DOHH2 (cell line): Measurements from ENCODE around the gene PRDM16.

Experiments used
- H3F3A ChIP-seq: fragments of 200-600 bp; sonication (generic), shearing (Covaris generic); 2 replicates; pipeline ENCODE4 v1.6.0; 2016; ENCODE audit warnings: antibody characterized with exemption, mild to moderate bottlenecking; ENCODE audit not compliant: control insufficient read depth, insufficient read depth
- H3K27ac ChIP-seq: fragments of 200-600 bp; sonication (generic); 2 replicates; pipeline ENCODE4 v1.5.1; 2014; ENCODE audit warnings: low read depth, mild to moderate bottlenecking, low read length, moderate library complexity
- H3K27me3 ChIP-seq: fragments of 200-600 bp; sonication (generic); 2 replicates; pipeline ENCODE4 v1.6.1; 2014; ENCODE audit warnings: mild to moderate bottlenecking, low read length, mixed read lengths; ENCODE audit not compliant: control insufficient read depth
- H3K36me3 ChIP-seq: fragments of 200-600 bp; sonication (generic); 2 replicates; pipeline ENCODE4 v1.6.1; 2014; ENCODE audit warnings: mild to moderate bottlenecking, low read length, moderate library complexity, mixed read lengths; ENCODE audit not compliant: control insufficient read depth
- H3K4me1 ChIP-seq: fragments of 200-600 bp; sonication (generic); 2 replicates; pipeline ENCODE4 v1.6.1; 2014; ENCODE audit warnings: mild to moderate bottlenecking, low read length, mixed read lengths; ENCODE audit not compliant: control insufficient read depth
- H3K4me2 ChIP-seq: fragments of 200-600 bp; sonication (generic); 2 replicates; pipeline ENCODE4 v1.6.0; 2014; ENCODE audit warnings: mild to moderate bottlenecking, low read length, moderate library complexity
- H3K4me3 ChIP-seq: fragments of 200-600 bp; sonication (generic); 2 replicates; pipeline ENCODE4 v1.5.1; 2014; ENCODE audit warnings: mild to moderate bottlenecking, low read length, mixed read lengths
- H3K79me2 ChIP-seq: fragments of 200-600 bp; sonication (generic); 2 replicates; pipeline ENCODE4 v1.6.1; 2014; ENCODE audit warnings: mild to moderate bottlenecking, low read length, mixed read lengths; ENCODE audit not compliant: control insufficient read depth
- H3K9me2 ChIP-seq: fragments of 200-600 bp; sonication (generic); replicated peaks from 2 replicates; pipeline ENCODE4 v1.6.1; 2014; ENCODE audit warnings: mild to moderate bottlenecking, low read length, mixed read lengths; ENCODE audit not compliant: control insufficient read depth
- H3K9me3 ChIP-seq: fragments of 200-600 bp; sonication (generic); 2 replicates; pipeline ENCODE4 v1.6.1; 2014; ENCODE audit warnings: antibody characterized with exemption, low read length, mixed read lengths; ENCODE audit not compliant: control insufficient read depth, insufficient read depth
- H4K20me1 ChIP-seq: fragments of 200-600 bp; sonication (generic); 2 replicates; pipeline ENCODE4 v1.6.0; 2014; ENCODE audit warnings: low read depth, mild to moderate bottlenecking, antibody characterized with exemption, low read length, moderate library complexity; ENCODE audit not compliant: control insufficient read depth, insufficient read depth
- CTCF ChIP-seq: fragments of 200-600 bp; sonication (generic); IDR thresholded peaks from one replicate; pipeline ENCODE4 v1.5.1; 2014; ENCODE audit warnings: antibody characterized with exemption, mild to moderate bottlenecking, low read depth, low read length; ENCODE audit not compliant: poor library complexity, severe bottlenecking
- EZH2phosphoT487 ChIP-seq: fragments of 200-600 bp; sonication (generic); IDR thresholded peaks from 2 replicates; pipeline ENCODE4 v1.6.1; 2017; ENCODE audit warnings: borderline replicate concordance, mild to moderate bottlenecking, antibody characterized with exemption, low read length, moderate library complexity, mixed read lengths

Gene PRDM16

GRCh38 chr1:3275471-3276340, 206.7 kb downstream of the PRDM16 start:
- H3K4me2 ChIP-seq, result no peak overlapping the region
- H4K20me1 ChIP-seq, result no peaks in the 10 kb centered on the region
- H3K9me2 ChIP-seq, result no peaks in the 10 kb centered on the region
- no peak overlapping the region for H3K4me3 ChIP-seq
- no peaks in the 10 kb centered on the region for H3K9me3 ChIP-seq
- H3K27ac ChIP-seq, result no peak overlapping the region
- no peak for TF ChIP-seq CTCF
- TF ChIP-seq EZH2phosphoT487, result no peak
- no peaks in the 10 kb centered on the region for H3K79me2 ChIP-seq
- no peaks in the 10 kb centered on the region for H3K36me3 ChIP-seq
- H3K27me3 ChIP-seq, result no peaks in the 10 kb centered on the region
- H3F3A ChIP-seq, result no peaks in the 10 kb centered on the region
- H3K4me1 ChIP-seq, result no peaks in the 10 kb centered on the region

- H3K27ac ChIP-seq, result no peak overlapping the region
These were observed 207.4 kb downstream of the PRDM16 start for GRCh38 chr1:3276341-3276800.

GRCh38 chr1:3277011-3277471, 208.0 kb downstream of the PRDM16 start:
- H3F3A ChIP-seq, result no peaks in the 10 kb centered on the region
- H4K20me1 ChIP-seq, result no peaks in the 10 kb centered on the region
- no peaks in the 10 kb centered on the region for H3K9me2 ChIP-seq
- no peaks in the 10 kb centered on the region for H3K4me1 ChIP-seq
- H3K4me3 ChIP-seq, result no peak overlapping the region
- H3K27me3 ChIP-seq, result no peaks in the 10 kb centered on the region
- H3K79me2 ChIP-seq, result no peaks in the 10 kb centered on the region
- H3K27ac ChIP-seq, result no peak overlapping the region
- no peaks in the 10 kb centered on the region for H3K9me3 ChIP-seq
- H3K36me3 ChIP-seq, result no peaks in the 10 kb centered on the region
- no peak overlapping the region for H3K4me2 ChIP-seq
- TF ChIP-seq EZH2phosphoT487 (no peak), CTCF (no peak)

More at GRCh38 chr1:3276341-3276800, 207.4 kb downstream of the PRDM16 start:
- no peak overlapping the region for H3K4me2 ChIP-seq
- no peaks in the 10 kb centered on the region for H3K36me3 ChIP-seq
- H4K20me1 ChIP-seq, result no peaks in the 10 kb centered on the region
- H3K4me1 ChIP-seq, result no peaks in the 10 kb centered on the region
- H3K9me3 ChIP-seq, result no peaks in the 10 kb centered on the region
- TF ChIP-seq CTCF (no peak), EZH2phosphoT487 (no peak)
- no peaks in the 10 kb centered on the region for H3K79me2 ChIP-seq
- H3K27me3 ChIP-seq, result no peaks in the 10 kb centered on the region
- H3K4me3 ChIP-seq, result no peak overlapping the region
- no peaks in the 10 kb centered on the region for H3F3A ChIP-seq
- H3K9me2 ChIP-seq, result no peaks in the 10 kb centered on the region
